Lower leg skin (tissue), 4 donors: ENCODE measurements around the gene TMTC2. TPM values are rescaled to one million over a fixed set of nuclear protein-coding genes. Genes with fewer than 3 reads are reported as not detected.

Experiments used
- DNase-seq, 2 donors: peaks; one replicate each; pipeline ENCODE4 v3.0.0-alpha.2; 2019; ENCODE audit warnings: low spot score in 2 of 2
- H3K4me3 ChIP-seq: fragments of 200-600 bp; sonication (generic); 2 replicates; pipeline ENCODE4 v1.5.1; 2017; ENCODE audit warnings: mild to moderate bottlenecking, low read depth; ENCODE audit not compliant: poor library complexity, severe bottlenecking
- POLR2A ChIP-seq, 2 donors: fragments of 450-650 bp; IDR thresholded peaks; one replicate each; pipeline ENCODE4 v1.6.1; 2016 to 2017; ENCODE audit warnings: antibody characterized with exemption in 2 of 2, mild to moderate bottlenecking in 1 of 2, moderate library complexity in 1 of 2
- WGBS, 2 donors: methylation state at CpG; one replicate each; pipeline ENCODE4 v1.1.5; 2018; 5-methylcytosine and 5-hydroxymethylcytosine counted together
- intact Hi-C: fragments of 100-400 bp; cut with DNase I; formaldehyde crosslinking; loops from one replicate; pipeline ENCODE4 v1.15.0; 2023; ENCODE audit warnings: low total_unique reads
- total RNA-seq, 4 donors: library from RNA; depleted of rRNA; stranded (reverse); fragments of >200 nt; gene quantifications; one replicate each; pipeline ENCODE4 v1.1.0, GENCODE V29; 2016
- TF ChIP-seq, protein P1 (sequence below), 3 donors: fragments of 450-650 bp; IDR thresholded peaks; one replicate each; pipeline ENCODE4 v1.5.1; 2016; ENCODE audit warnings: antibody characterized with exemption in 3 of 3, mild to moderate bottlenecking in 3 of 3, moderate library complexity in 2 of 3

The TMTC2 gene
- total RNA-seq, 4 donors from 2014 or later, result 12.9 to 17.4 (median 14.5) TPM

DNA sequence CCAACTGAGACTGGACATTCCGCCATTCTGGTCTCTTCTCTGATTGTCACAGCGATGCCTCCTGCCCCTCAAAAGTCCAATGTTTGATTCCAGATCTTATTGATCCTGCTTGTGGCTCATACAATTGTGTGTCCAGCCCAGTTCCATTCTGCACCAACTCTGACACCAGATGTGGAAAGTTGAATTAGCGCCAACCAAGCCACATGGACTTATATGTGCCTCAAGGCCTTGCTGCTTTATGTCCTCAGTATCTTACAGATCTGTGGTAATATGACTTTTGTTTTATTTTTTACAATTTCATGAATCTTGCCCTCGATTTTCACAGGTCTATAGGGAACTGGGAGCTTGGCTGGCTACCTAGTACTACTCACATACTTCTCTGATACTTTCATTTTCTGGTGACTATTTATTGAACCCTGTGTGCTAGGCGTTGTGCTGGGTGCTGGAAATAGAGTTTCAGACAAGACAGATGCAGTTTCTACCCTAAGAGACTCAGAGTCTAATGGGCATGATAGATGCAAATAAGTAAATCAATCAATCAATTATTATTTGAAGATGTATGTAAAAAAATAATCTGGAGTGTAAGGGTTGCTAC, 472.0 kb downstream of the TMTC2 start:
- H3K4me3 ChIP-seq, result no peak overlapping the region
- intact Hi-C loops, result no loop called here
- 86 to 90% methylated on average over 5 of the region's 5 CpGs for WGBS, 2 donors
- DNase-seq, result no peak
- no peak for TF ChIP-seq POLR2A (IDR thresholded peaks at IDR 0.05)
- TF ChIP-seq, protein P1, sequence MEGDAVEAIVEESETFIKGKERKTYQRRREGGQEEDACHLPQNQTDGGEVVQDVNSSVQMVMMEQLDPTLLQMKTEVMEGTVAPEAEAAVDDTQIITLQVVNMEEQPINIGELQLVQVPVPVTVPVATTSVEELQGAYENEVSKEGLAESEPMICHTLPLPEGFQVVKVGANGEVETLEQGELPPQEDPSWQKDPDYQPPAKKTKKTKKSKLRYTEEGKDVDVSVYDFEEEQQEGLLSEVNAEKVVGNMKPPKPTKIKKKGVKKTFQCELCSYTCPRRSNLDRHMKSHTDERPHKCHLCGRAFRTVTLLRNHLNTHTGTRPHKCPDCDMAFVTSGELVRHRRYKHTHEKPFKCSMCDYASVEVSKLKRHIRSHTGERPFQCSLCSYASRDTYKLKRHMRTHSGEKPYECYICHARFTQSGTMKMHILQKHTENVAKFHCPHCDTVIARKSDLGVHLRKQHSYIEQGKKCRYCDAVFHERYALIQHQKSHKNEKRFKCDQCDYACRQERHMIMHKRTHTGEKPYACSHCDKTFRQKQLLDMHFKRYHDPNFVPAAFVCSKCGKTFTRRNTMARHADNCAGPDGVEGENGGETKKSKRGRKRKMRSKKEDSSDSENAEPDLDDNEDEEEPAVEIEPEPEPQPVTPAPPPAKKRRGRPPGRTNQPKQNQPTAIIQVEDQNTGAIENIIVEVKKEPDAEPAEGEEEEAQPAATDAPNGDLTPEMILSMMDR (IDR thresholded peaks at IDR 0.05), result no peak

DNA sequence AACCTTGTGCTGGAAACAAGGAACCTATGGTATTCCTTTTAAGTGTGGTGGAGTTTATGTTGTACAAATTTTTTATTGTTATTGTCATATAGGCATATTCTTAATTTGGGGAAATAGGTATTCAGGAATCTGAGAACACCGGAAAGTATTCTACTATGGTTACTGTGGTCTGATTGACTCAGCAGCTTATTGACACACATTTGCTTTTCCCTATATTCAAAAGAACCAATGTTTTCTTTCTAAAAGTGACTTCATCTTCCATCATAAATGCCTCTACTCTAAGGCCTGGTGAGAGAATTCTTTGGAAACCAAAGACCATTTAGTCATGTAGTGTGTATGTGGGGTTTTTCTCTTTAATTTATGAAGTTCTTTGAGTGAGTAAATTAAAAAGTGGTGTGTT, 474.8 kb downstream of the TMTC2 start:
- WGBS, 2 donors, result 83 to 94% methylated on average over 1 of the region's 1 CpG
- TF ChIP-seq, protein P1 (IDR thresholded peaks at IDR 0.05), result no peak
- no peak for TF ChIP-seq POLR2A (IDR thresholded peaks at IDR 0.05)
- DNase-seq, result no peak
- no peak overlapping the region for H3K4me3 ChIP-seq
- intact Hi-C loops, result no loop called here

DNA sequence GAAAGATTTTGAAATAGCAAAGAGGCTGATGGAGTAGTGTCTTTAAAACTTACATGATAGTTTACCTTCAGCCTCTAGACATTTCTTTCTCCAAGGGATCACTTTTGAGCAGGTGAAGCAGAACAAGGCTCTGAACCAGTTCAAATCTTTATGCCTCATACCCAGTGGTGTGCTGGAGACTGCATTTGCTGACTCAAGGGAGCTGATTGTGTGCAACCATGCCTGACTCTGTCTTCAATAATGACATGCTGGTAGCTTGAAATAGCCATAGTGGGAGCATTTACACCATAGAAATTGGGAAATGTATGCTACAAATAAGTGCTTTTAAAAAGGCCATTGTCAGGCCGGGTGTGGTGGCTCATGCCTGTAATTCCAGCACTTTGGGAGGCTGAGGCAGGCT, 482.0 kb downstream of the TMTC2 start:
- TF ChIP-seq POLR2A (IDR thresholded peaks at IDR 0.05), result no peak
- TF ChIP-seq, protein P1 (IDR thresholded peaks at IDR 0.05), result no peak
- intact Hi-C loops, result no loop called here
- H3K4me3 ChIP-seq, result no peak overlapping the region
- WGBS, 2 donors, result 87 to 100% methylated on average over 1 of the region's 1 CpG
- no peak for DNase-seq

DNA sequence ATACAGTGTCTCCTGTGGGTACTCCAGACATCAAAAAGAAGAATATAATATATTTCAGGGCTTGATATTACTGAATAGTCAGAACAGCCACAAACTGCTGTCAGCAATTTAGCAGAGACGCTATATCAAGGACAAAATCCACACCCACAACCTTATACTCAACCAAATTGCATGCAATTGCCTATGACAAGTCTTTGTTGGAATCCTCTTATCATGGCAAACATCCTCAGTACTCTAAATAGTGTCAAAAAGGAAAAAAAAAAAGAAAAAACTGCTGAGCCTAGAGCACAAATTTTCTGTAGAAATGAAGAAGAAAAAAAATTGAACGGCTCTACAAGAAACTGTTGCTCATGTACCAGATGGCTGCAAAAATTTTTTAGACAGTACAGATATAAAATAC, 485.7 kb downstream of the TMTC2 start:
- H3K4me3 ChIP-seq, result no peak overlapping the region
- no peak for DNase-seq
- TF ChIP-seq POLR2A (IDR thresholded peaks at IDR 0.05), result no peak
- TF ChIP-seq, protein P1 (IDR thresholded peaks at IDR 0.05), result no peak
- 59 to 61% methylated on average over 2 of the region's 2 CpGs for WGBS, 2 donors
- intact Hi-C loops, result no loop called here

DNA sequence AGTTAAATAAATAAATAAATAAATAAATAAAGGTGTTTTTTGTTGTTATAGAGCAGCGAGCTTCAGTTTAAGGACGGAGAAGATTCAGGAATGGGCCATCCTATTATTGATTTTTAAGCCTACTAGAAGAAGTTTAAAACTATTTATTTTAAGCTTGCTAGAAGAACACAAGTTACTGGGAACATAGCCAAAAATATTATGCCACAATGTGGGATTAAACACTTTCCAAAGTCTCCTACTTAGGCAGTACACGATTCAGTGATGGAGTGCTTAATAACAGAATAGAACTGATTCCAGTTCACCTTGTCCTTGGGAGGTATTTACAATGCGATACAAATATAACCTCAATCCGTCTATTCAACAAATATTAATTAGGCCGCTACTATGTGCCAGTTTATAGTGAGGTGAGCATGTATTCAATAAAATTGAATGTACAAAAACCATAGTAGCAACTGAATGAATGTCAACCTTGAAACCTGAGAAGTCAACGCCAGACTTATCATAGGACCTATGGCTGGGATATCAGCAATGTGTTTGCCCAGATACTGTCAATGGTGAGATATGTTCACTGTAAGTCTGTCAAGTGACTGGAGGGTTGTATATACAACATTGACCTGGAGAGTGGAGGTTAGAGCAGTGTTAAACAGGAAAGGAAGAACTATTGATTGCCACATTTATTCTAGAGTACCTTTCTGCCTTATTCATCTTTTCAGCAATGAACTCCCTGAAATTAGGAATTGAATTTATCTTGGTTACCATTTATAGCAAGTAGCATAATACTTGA, 486.4 kb downstream of the TMTC2 start:
- TF ChIP-seq, protein P1 (IDR thresholded peaks at IDR 0.05), result no peak
- no peak for TF ChIP-seq POLR2A (IDR thresholded peaks at IDR 0.05)
- no peak for DNase-seq
- no peak overlapping the region for H3K4me3 ChIP-seq
- intact Hi-C loops, result no loop called here
- 72 to 76% methylated on average over 7 of the region's 7 CpGs for WGBS, 2 donors
